Lung (tissue), 12 donors: Measurements from ENCODE around the gene PRMT7. TPM values are rescaled to one million over a fixed set of nuclear protein-coding genes. Genes with fewer than 3 reads are reported as not detected.

ENCODE experiments used
- ATAC-seq: fragments of 200-7000 bp; cut with Tn5 transposase; one replicate; pipeline ENCODE4 v1.9.1; 2020; ENCODE audit warnings: moderate number of reproducible peaks; ENCODE audit not compliant: insufficient read depth, low FRiP score
- DNase-seq, 3 donors: peaks; one replicate each; pipeline ENCODE4 v3.0.0-alpha.2; 2013 to 2017
- H3K27ac ChIP-seq, 2 donors: one replicate each; pipeline ENCODE4 v1.5.1; 2013; ENCODE audit warnings: mild to moderate bottlenecking in 2 of 2, moderate library complexity in 2 of 2, control low read depth in 1 of 2, inconsistent platforms in 1 of 2, low read depth in 1 of 2, low read length in 1 of 2
- H3K27me3 ChIP-seq, 3 donors: one replicate each; pipeline ENCODE4 v1.5.1; 2013; ENCODE audit warnings: low read length in 2 of 3; ENCODE audit not compliant: control insufficient read depth in 3 of 3, insufficient read depth in 3 of 3
- H3K36me3 ChIP-seq, 4 donors: one replicate each; pipeline ENCODE4 v1.5.1; 2013; ENCODE audit warnings: low read length in 4 of 4, mild to moderate bottlenecking in 1 of 4, moderate library complexity in 1 of 4; ENCODE audit not compliant: control insufficient read depth in 4 of 4, insufficient read depth in 4 of 4
- H3K4me1 ChIP-seq, 5 donors: one replicate each; pipeline ENCODE4 v1.5.1; 2013; ENCODE audit warnings: low read length in 5 of 5, mild to moderate bottlenecking in 2 of 5, moderate library complexity in 1 of 5; ENCODE audit not compliant: control insufficient read depth in 5 of 5, insufficient read depth in 5 of 5
- H3K4me3 ChIP-seq: one replicate; pipeline ENCODE4 v1.5.1; 2013; ENCODE audit warnings: mild to moderate bottlenecking, control low read depth, moderate library complexity
- H3K9ac ChIP-seq, 2 donors: one replicate each; pipeline ENCODE4 v1.5.1; 2013; ENCODE audit warnings: low read length in 2 of 2, control low read depth in 1 of 2; ENCODE audit not compliant: insufficient read depth in 1 of 2
- H3K9me3 ChIP-seq, 4 donors: one replicate each; pipeline ENCODE4 v1.5.1; 2013; ENCODE audit warnings: low read length in 3 of 4, mild to moderate bottlenecking in 1 of 4, moderate library complexity in 1 of 4; ENCODE audit not compliant: control insufficient read depth in 4 of 4, insufficient read depth in 3 of 4
- WGBS, 2 donors: extraction: QIAGEN DNeasy Blood & Tissue Kit; methylation state at CpG; one replicate each; pipeline ENCODE4 v1.1.7; 2013; 5-methylcytosine and 5-hydroxymethylcytosine counted together
- polyA plus RNA-seq, 2 donors: library from polyadenylated mRNA; stranded (reverse); fragments of 200-250 nt; gene quantifications; one replicate each; pipeline ENCODE4 v1.2.1, GENCODE V29; 2013
- total RNA-seq, 2 donors: library from RNA; depleted of rRNA in 1 of 2; stranded (reverse); fragments of >200 nt in 1 of 2; gene quantifications; one replicate each; pipeline ENCODE4 v1.2.1, GENCODE V29; 2014 to 2021
- TF ChIP-seq, protein P1 (sequence below): IDR thresholded peaks from 2 replicates; pipeline ENCODE4 v1.5.1; 2012; ENCODE audit warnings: mild to moderate bottlenecking; ENCODE audit errors: control extremely low read depth, extremely low read depth
- donor health status: control.
- donor health status: control.
- donor health status: Bipolar disorder and iron deficiency.
- donor health status: healthy.
- donor health status: DM: yes; HTN: yes; CAD: no.

PRMT7 gene
- total and polyA plus RNA-seq, 4 donors, result 20.3 to 55.5 (median 38.4) TPM

GRCh38 chr16:68275611-68276191 is 35.1 kb upstream of the PRMT7 start:
- no peak for DNase-seq
- Histone ChIP-seq H3K4me3 (no peak overlapping the region), H3K27ac (peak overlapping the region; percentile 60 to 69), H3K9ac (peak overlapping the region in 1 of 2 donors; percentile 28), H3K4me1 (peaks cover 0 to 11% (median 0%) of the 10 kb centered on the region in 5 donors), H3K36me3 (peaks cover 0 to 14% (median 4%) of the 10 kb centered on the region in 4 donors), H3K9me3 (peaks cover 0 to 3% (median 0%) of the 10 kb centered on the region in 4 donors), H3K27me3 (no peaks in the 10 kb centered on the region)
- no peak for ATAC-seq
- WGBS, 2 donors, result 32 to 41% methylated on average over 4 of the region's 4 CpGs
- TF ChIP-seq, protein P1, sequence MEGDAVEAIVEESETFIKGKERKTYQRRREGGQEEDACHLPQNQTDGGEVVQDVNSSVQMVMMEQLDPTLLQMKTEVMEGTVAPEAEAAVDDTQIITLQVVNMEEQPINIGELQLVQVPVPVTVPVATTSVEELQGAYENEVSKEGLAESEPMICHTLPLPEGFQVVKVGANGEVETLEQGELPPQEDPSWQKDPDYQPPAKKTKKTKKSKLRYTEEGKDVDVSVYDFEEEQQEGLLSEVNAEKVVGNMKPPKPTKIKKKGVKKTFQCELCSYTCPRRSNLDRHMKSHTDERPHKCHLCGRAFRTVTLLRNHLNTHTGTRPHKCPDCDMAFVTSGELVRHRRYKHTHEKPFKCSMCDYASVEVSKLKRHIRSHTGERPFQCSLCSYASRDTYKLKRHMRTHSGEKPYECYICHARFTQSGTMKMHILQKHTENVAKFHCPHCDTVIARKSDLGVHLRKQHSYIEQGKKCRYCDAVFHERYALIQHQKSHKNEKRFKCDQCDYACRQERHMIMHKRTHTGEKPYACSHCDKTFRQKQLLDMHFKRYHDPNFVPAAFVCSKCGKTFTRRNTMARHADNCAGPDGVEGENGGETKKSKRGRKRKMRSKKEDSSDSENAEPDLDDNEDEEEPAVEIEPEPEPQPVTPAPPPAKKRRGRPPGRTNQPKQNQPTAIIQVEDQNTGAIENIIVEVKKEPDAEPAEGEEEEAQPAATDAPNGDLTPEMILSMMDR, result no peak

- no peak overlapping the region for H3K9ac ChIP-seq
- H3K36me3 ChIP-seq, result peaks cover 0 to 14% (median 5%) of the 10 kb centered on the region in 4 donors
- peaks cover 0 to 8% (median 0%) of the 10 kb centered on the region in 5 donors for H3K4me1 ChIP-seq
- TF ChIP-seq, protein P1, result no peak
- peaks cover 0 to 3% (median 0%) of the 10 kb centered on the region in 4 donors for H3K9me3 ChIP-seq
- H3K27ac ChIP-seq, result peak overlapping the region; percentile 45 to 77
- no peak overlapping the region for H3K4me3 ChIP-seq
- no peaks in the 10 kb centered on the region for H3K27me3 ChIP-seq
- DNase-seq, result peak in 2 of 3 donors; percentile 11 to 49
- no peak for ATAC-seq
- WGBS, 2 donors, result 68 to 69% methylated on average over 3 of the region's 3 CpGs
These were observed 34.6 kb upstream of the PRMT7 start for GRCh38 chr16:68276223-68276622.

- Histone ChIP-seq H3K4me3 (no peak overlapping the region), H3K27me3 (no peaks in the 10 kb centered on the region), H3K9me3 (no peaks in the 10 kb centered on the region), H3K36me3 (peaks cover 0 to 13% (median 3%) of the 10 kb centered on the region in 4 donors), H3K27ac (no peak overlapping the region), H3K4me1 (peaks cover 0 to 7% (median 3%) of the 10 kb centered on the region in 5 donors), H3K9ac (no peak overlapping the region)
- ATAC-seq (no peak), DNase-seq (no peak)
- WGBS, 2 donors, result 83 to 87% methylated on average over 13 of the region's 13 CpGs
- TF ChIP-seq, protein P1, result no peak
These were observed 30.9 kb upstream of the PRMT7 start for GRCh38 chr16:68279726-68280558.
